Sigmoid colon (tissue), 3 donors: ENCODE data around the gene IQCK.

Experiments
- POLR2A ChIP-seq, 2 donors: fragments of 450-650 bp; IDR thresholded peaks; one replicate each; pipeline ENCODE4 v1.6.1; 2016; ENCODE audit warnings: antibody characterized with exemption in 2 of 2, mild to moderate bottlenecking in 2 of 2, moderate library complexity in 2 of 2
- TF ChIP-seq, protein P1 (sequence below), 4 experiments: fragments of 450-650 bp in 3 of 4; fragments of 200-600 bp in 1 of 4; IDR thresholded peaks; one replicate each; pipeline ENCODE4 v1.5.1; 2016 to 2019; ENCODE audit warnings: antibody characterized with exemption in 4 of 4, mild to moderate bottlenecking in 3 of 4, moderate library complexity in 2 of 4

DNA sequence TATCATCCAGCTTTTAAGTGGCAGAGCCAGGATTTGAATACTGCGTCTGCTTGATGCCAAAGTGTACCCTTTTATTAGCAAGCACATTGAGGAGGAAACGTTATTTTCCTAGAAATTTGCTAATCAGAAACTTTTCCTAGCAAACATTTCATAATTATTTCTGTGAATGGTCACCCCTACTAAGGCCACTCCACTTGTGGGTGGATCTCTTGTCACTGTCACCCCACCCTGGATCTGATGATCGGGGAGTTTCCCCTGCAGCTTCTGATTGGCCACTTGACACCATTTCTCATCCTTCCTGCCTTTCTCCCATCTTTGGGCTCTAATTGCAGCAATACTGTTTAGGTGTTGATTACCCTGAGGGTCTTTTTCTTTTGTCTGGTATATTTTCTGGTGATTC is 130.7 kb downstream of the IQCK start:
- TF ChIP-seq, protein P1, sequence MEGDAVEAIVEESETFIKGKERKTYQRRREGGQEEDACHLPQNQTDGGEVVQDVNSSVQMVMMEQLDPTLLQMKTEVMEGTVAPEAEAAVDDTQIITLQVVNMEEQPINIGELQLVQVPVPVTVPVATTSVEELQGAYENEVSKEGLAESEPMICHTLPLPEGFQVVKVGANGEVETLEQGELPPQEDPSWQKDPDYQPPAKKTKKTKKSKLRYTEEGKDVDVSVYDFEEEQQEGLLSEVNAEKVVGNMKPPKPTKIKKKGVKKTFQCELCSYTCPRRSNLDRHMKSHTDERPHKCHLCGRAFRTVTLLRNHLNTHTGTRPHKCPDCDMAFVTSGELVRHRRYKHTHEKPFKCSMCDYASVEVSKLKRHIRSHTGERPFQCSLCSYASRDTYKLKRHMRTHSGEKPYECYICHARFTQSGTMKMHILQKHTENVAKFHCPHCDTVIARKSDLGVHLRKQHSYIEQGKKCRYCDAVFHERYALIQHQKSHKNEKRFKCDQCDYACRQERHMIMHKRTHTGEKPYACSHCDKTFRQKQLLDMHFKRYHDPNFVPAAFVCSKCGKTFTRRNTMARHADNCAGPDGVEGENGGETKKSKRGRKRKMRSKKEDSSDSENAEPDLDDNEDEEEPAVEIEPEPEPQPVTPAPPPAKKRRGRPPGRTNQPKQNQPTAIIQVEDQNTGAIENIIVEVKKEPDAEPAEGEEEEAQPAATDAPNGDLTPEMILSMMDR (IDR thresholded peaks at IDR 0.05), result no peak
- TF ChIP-seq POLR2A (IDR thresholded peaks at IDR 0.05), result no peak
